Measurements from ENCODE around the gene NAV2.

GRCh38 chr11:19735909-19736498, 23.4 kb downstream of the NAV2 start:
- TF ChIP-seq RAD21 (conservative IDR thresholded peaks at IDR 0.05) (no peak), REST (IDR thresholded peaks at IDR 0.05; ENCODE audit: borderline replicate concordance) (no peak), TAF1 (IDR thresholded peaks at IDR 0.05; ENCODE audit: low read depth) (no peak), CTCF (IDR thresholded peaks at IDR 0.05; ENCODE audit: poor library complexity, severe bottlenecking) (no peak), MXI1 (conservative IDR thresholded peaks at IDR 0.05; ENCODE audit: poor library complexity, severe bottlenecking) (no peak), EP300 (conservative IDR thresholded peaks at IDR 0.05; ENCODE audit: poor library complexity, severe bottlenecking) (no peak), EZH2 (IDR thresholded peaks at IDR 0.05; ENCODE audit: borderline replicate concordance, insufficient read depth, low read length, poor library complexity, severe bottlenecking) (no peak)

All from neural cell (in vitro differentiated cells).